Measurements from ENCODE around the gene PRDM15.

The PRDM15 gene

GRCh38 chr21:41859297-41859980, 19.7 kb downstream of the PRDM15 start:
- DNase-seq, result no peak

GRCh38 chr21:41858466-41859296, 20.5 kb downstream of the PRDM15 start:
- no peak for DNase-seq

- no peak for DNase-seq
Measured at GRCh38 chr21:41857771-41858300, 21.3 kb downstream of the PRDM15 start.

- DNase-seq, result no peak
Measured at GRCh38 chr21:41856572-41856971, 22.6 kb downstream of the PRDM15 start.

- DNase-seq, result no peak
Measured at GRCh38 chr21:41854426-41854995, 24.6 kb downstream of the PRDM15 start.

- DNase-seq, result no peak
Measured at GRCh38 chr21:41852929-41853320, 26.2 kb downstream of the PRDM15 start.

GRCh38 chr21:41852151-41852928, 26.8 kb downstream of the PRDM15 start:
- no peak for DNase-seq

GRCh38 chr21:41851090-41851790, 27.9 kb downstream of the PRDM15 start:
- no peak for DNase-seq

- DNase-seq, result no peak
Measured at GRCh38 chr21:41850085-41850484, 29.1 kb downstream of the PRDM15 start.

GRCh38 chr21:41848958-41849580, 30.1 kb downstream of the PRDM15 start:
- no peak for DNase-seq

GRCh38 chr21:41848533-41848932, 30.6 kb downstream of the PRDM15 start:
- DNase-seq, result no peak

GRCh38 chr21:41847066-41847804, 31.9 kb downstream of the PRDM15 start:
- DNase-seq, result no peak

GRCh38 chr21:41846536-41846935, 32.6 kb downstream of the PRDM15 start:
- no peak for DNase-seq

- DNase-seq, result no peak
Measured at GRCh38 chr21:41846033-41846317, 33.2 kb downstream of the PRDM15 start.

- no peak for DNase-seq
Measured at GRCh38 chr21:41845310-41846032, 33.7 kb downstream of the PRDM15 start.

- no peak for DNase-seq
Measured at GRCh38 chr21:41843584-41843983, 35.6 kb downstream of the PRDM15 start.

GRCh38 chr21:41840880-41841279, 38.3 kb downstream of the PRDM15 start:
- no peak for DNase-seq

- DNase-seq, result no peak
Measured at GRCh38 chr21:41839387-41840000, 39.6 kb downstream of the PRDM15 start.

GRCh38 chr21:41837756-41838297, 41.3 kb downstream of the PRDM15 start:
- no peak for DNase-seq

All from CD4-positive, alpha-beta T cell treated with Interferon gamma for 1 hour (primary cell).